Heart left ventricle (tissue), 13 donors: ENCODE results near the gene SV2B.

Experiments
- POLR2A ChIP-seq, 2 donors: fragments of 450-650 bp; IDR thresholded peaks; one replicate each; pipeline ENCODE4 v1.6.1; 2017; ENCODE audit warnings: antibody characterized with exemption in 2 of 2, mild to moderate bottlenecking in 2 of 2, moderate library complexity in 2 of 2
- TF ChIP-seq, protein P1 (sequence below), 12 donors: fragments of 200-600 bp; sonication (generic) in 4 of 12; IDR thresholded peaks; one replicate each; pipeline versions ENCODE4 v1.5.0 to v1.8.0; 2018 to 2022; ENCODE audit warnings: antibody characterized with exemption in 12 of 12, mild to moderate bottlenecking in 5 of 12
- donor health status: ischemic (EF 13 %, LVEDD 7.1; RV severe dilation, severe dysfunction).
- donor health status: DM: no; HTN: yes; CAD: no.
- donor health status: DM: no; HTN: no; CAD: no.
- donor health status: ischemic (EF 25% LVEDD 6.9; RV normal size, moderate dysfunction).
- donor health status: ischemic (EF 25% LVEDD 5.7; RV mildly dilated, moderate dysfunction).
- donor health status: ischemic (EF 35%, LVEDD 5.7; RV mildly dilated, moderate dysfunction).
- donor health status: nonischemic (EF 11% LVEDD 7.7; RV severe dilation, severe dysfunction).
- donor health status: DM: yes; HTN: yes; CAD: no.
- donor health status: PGD.
- donor health status: ischemic (EF 29% LVEDD 5.4; RV normal size, mild dysfunction).
- donor health status: nonischemic (EF 23%, LVEDD 6.1; RV moderate dilation, normal function).

DNA sequence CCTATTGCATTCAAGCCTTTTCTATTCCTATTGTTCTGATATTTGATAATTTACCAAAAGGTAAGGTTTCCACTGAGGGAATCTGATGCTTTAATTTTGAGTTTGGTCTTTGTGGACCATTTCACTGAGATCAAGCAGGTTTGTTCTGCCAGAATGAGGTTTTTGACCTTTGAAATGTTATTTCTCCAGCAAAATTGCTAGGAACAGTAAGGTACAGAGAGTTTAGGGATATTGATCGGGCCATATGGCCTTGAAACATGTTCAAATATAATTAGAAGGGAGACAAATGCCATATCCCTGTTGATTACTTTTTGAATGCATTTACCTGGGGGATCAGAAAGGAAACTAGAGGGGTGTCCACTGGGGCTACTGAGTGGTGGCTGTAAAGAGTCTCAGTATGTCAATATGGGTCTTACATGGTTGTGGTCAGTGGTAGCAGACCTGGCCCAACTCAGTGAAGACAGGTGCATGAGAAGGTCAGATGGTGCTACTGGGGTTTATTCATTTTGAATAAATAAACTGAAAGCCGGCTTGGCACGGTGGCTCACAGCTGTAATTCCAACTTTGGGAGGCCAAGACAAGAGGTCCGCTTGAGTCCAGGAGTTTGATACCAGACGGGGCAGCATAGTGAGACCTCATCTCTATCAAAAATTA lies 100.2 kb downstream of the SV2B start:
- TF ChIP-seq, protein P1, sequence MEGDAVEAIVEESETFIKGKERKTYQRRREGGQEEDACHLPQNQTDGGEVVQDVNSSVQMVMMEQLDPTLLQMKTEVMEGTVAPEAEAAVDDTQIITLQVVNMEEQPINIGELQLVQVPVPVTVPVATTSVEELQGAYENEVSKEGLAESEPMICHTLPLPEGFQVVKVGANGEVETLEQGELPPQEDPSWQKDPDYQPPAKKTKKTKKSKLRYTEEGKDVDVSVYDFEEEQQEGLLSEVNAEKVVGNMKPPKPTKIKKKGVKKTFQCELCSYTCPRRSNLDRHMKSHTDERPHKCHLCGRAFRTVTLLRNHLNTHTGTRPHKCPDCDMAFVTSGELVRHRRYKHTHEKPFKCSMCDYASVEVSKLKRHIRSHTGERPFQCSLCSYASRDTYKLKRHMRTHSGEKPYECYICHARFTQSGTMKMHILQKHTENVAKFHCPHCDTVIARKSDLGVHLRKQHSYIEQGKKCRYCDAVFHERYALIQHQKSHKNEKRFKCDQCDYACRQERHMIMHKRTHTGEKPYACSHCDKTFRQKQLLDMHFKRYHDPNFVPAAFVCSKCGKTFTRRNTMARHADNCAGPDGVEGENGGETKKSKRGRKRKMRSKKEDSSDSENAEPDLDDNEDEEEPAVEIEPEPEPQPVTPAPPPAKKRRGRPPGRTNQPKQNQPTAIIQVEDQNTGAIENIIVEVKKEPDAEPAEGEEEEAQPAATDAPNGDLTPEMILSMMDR (IDR thresholded peaks at IDR 0.05), result no peak
- no peak for TF ChIP-seq POLR2A (IDR thresholded peaks at IDR 0.05)
